GM12878 (cell line): ENCODE data around the gene NTSR1. TPM values are rescaled to one million over a fixed set of nuclear protein-coding genes. Genes with fewer than 3 reads are reported as not detected.

Source experiments
- ATAC-seq: fragments of 200-7000 bp; cut with Tn5 transposase; 3 replicates; pipeline ENCODE4 v1.9.1; 2020; ENCODE audit warnings: mild to moderate bottlenecking, moderate library complexity
- BruUV-seq: library from RNA; stranded (reverse); fragments of 400-500 nt; replicated peaks from 2 replicates; lab custom pipeline; 2021; lab: Mats Ljungman, UMichigan
- CTCF ChIA-PET: fragments of 300-600 bp; sonication (Branson Sonifier 250); formaldehyde crosslinking; extraction: SDS; loops from one replicate; lab custom pipeline; 2021; ENCODE audit warnings: inconsistent platforms; lab: Yijun Ruan, JAX
- POLR2A ChIA-PET: fragments of 350-600 bp; formaldehyde crosslinking; extraction: SDS; loops from one replicate; lab custom pipeline; 2021; ENCODE audit warnings: inconsistent platforms; lab: Charles Lee
- RAD21 ChIA-PET: fragments of 300-600 bp; sonication (Branson Sonifier 250); formaldehyde crosslinking; loops from one replicate; lab custom pipeline; 2023; ENCODE audit warnings: antibody characterized with exemption; ENCODE audit not compliant: unreplicated experiment; lab: Charles Lee
- SMC1A ChIA-PET: fragments of 300-600 bp; sonication (Branson Sonifier 250); formaldehyde crosslinking; loops from one replicate; lab custom pipeline; 2023; ENCODE audit not compliant: unreplicated experiment, uncharacterized antibody; lab: Charles Lee
- DNase-seq: peaks from one replicate; pipeline ENCODE4 v3.0.0-alpha.2; 2011; ENCODE audit warnings: low read depth, low spot score
- FAIRE-seq: peaks from 3 replicates; lab custom pipeline; 2011; peaks lifted over from hg19 to GRCh38; lab: Jason Lieb, UNC
- H2AFZ ChIP-seq: 2 replicates; pipeline ENCODE4 v1.6.0; 2011; ENCODE audit warnings: low read depth, low read length, control low read depth; ENCODE audit not compliant: control insufficient read depth
- H3K27ac ChIP-seq: 2 replicates; pipeline ENCODE4 v1.5.1; 2011; ENCODE audit warnings: control low read depth; ENCODE audit not compliant: control insufficient read depth, insufficient read depth
- H3K27me3 ChIP-seq, 2 experiments: replicated peaks in 1 of 2; 2 replicates each; pipeline versions ENCODE4 v1.6.0 to v1.6.1; 2011; ENCODE audit warnings: low read length in 1 of 2; ENCODE audit not compliant: control insufficient read depth in 2 of 2, insufficient read depth in 2 of 2
- H3K36me3 ChIP-seq, 2 experiments: 2 replicates each; pipeline ENCODE4 v1.5.1; 2011; ENCODE audit warnings: low read length in 1 of 2; ENCODE audit not compliant: control insufficient read depth in 2 of 2, insufficient read depth in 2 of 2
- H3K4me1 ChIP-seq: 2 replicates; pipeline ENCODE4 v1.6.1; 2011; ENCODE audit warnings: mild to moderate bottlenecking, low read length, moderate library complexity, mixed read lengths; ENCODE audit not compliant: control insufficient read depth, insufficient read depth
- H3K4me2 ChIP-seq: 2 replicates; pipeline ENCODE4 v1.6.0; 2011; ENCODE audit warnings: control low read depth; ENCODE audit not compliant: control insufficient read depth, insufficient read depth
- H3K4me3 ChIP-seq: fragments of 200-600 bp; sonication (generic); 2 replicates; pipeline ENCODE4 v1.5.1; 2016
- H3K79me2 ChIP-seq: 2 replicates; pipeline ENCODE4 v1.6.0; 2011; ENCODE audit warnings: low read length; ENCODE audit not compliant: control insufficient read depth, insufficient read depth
- H3K9ac ChIP-seq: 2 replicates; pipeline ENCODE4 v1.8.0; 2011; ENCODE audit warnings: low read length, control low read depth, mixed read lengths; ENCODE audit not compliant: control insufficient read depth, insufficient read depth
- H3K9me3 ChIP-seq: replicated peaks from 3 replicates; pipeline ENCODE4 v1.5.1; 2011; ENCODE audit warnings: mild to moderate bottlenecking, low read length; ENCODE audit not compliant: control insufficient read depth, insufficient read depth
- H4K20me1 ChIP-seq: 2 replicates; pipeline ENCODE4 v1.6.0; 2011; ENCODE audit not compliant: control insufficient read depth, insufficient read depth
- MYC ChIP-seq: IDR thresholded peaks from 2 replicates; pipeline ENCODE4 v1.6.1; 2011; ENCODE audit warnings: mild to moderate bottlenecking, low read length, moderate library complexity, inconsistent platforms; ENCODE audit not compliant: insufficient read depth, insufficient replicate concordance, insufficient read length, severe bottlenecking
- NFXL1 ChIP-seq: fragments of 450-650 bp; IDR thresholded peaks from 2 replicates; pipeline ENCODE4 v1.6.1; 2017; ENCODE audit warnings: antibody characterized with exemption, mild to moderate bottlenecking, borderline replicate concordance
- RUNX3 ChIP-seq: IDR thresholded peaks from 2 replicates; pipeline ENCODE4 v1.6.1; 2012; ENCODE audit warnings: low read length, inconsistent platforms
- ZSCAN29 ChIP-seq: fragments of 450-650 bp; IDR thresholded peaks from 2 replicates; pipeline ENCODE4 v1.6.1; 2017; ENCODE audit warnings: mild to moderate bottlenecking, moderate library complexity
- WGBS: methylation state at CpG from one replicate; pipeline ENCODE4 v1.1.6; 2016; ENCODE audit warnings: low lambda C conversion rate; ENCODE audit not compliant: insufficient replicate concordance, insufficient coverage; ENCODE audit errors: missing lambda C conversion rate; 5-methylcytosine and 5-hydroxymethylcytosine counted together
- in situ Hi-C: fragments of 300-500 bp; cut with MboI; formaldehyde crosslinking; loops from 9 replicates; pipeline ENCODE4 v1.14.3; 2018; ENCODE audit warnings: mixed read lengths
- intact Hi-C: fragments of 100-400 bp; cut with micrococcal nuclease; formaldehyde crosslinking; loops from one replicate; pipeline ENCODE4 v1.14.2; 2022; ENCODE audit not compliant: unreplicated experiment
- polyA plus RNA-seq, 11 experiments: library from polyadenylated mRNA; depleted of rRNA in 4 of 11; unstranded in 6 of 11; stranded (reverse) in 5 of 11; fragments of >200 nt; fragmentation: Nextera tagmentation in 4 of 11; fragmentation: Illumina TruSeq in 1 of 11; extraction: Ambion mirVana in 4 of 11; extraction: Trizol in 1 of 11; gene quantifications; 1 replicate in 1 of 11; 2 replicates in 10 of 11; pipeline versions ENCODE4 v1.2.1 to v1.2.3, GENCODE V29; 2011 to 2016; ENCODE audit warnings: inconsistent platforms in 2 of 11, missing spikeins in 2 of 11, low read depth in 1 of 11
- total RNA-seq, 4 experiments: library from RNA; depleted of rRNA in 3 of 4; stranded (reverse); fragments of >200 nt in 3 of 4; fragmentation: Illumina TruSeq in 1 of 4; extraction: Trizol in 1 of 4; gene quantifications; 2 replicates each; pipeline versions ENCODE4 v1.2.1 to v1.2.3, GENCODE V29; 2013 to 2021
- TF ChIP-seq, protein P1 (sequence below): fragments of 150-350 bp; IDR thresholded peaks from 2 replicates; pipeline ENCODE4 v1.6.1; 2016; ENCODE audit warnings: low read depth, low read length

The NTSR1 gene
- total and polyA plus RNA-seq, 10 of the 15 experiments (the other 5 are each of a cell fraction or from before 2014, with no cell fraction given): not detected

DNA sequence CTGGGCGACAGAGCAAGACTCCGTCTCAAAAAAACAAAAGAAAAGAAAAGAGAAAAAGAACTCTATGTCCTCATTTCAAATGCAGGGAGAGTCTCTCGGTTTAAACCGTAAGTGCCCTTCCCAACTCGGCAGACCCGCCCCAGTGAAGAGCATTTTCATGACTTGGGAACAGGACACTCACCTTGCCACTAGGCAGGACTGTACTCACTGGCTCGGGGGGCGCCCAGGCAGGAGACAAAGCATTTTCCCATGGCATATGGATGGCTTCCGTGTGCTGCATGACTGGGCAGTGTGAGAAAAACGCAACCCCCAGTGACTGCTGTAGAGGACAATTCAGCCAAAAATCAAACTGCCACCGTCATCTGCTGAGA lies 64.0 kb downstream of the NTSR1 start (continued):
- TF ChIP-seq, protein P1, sequence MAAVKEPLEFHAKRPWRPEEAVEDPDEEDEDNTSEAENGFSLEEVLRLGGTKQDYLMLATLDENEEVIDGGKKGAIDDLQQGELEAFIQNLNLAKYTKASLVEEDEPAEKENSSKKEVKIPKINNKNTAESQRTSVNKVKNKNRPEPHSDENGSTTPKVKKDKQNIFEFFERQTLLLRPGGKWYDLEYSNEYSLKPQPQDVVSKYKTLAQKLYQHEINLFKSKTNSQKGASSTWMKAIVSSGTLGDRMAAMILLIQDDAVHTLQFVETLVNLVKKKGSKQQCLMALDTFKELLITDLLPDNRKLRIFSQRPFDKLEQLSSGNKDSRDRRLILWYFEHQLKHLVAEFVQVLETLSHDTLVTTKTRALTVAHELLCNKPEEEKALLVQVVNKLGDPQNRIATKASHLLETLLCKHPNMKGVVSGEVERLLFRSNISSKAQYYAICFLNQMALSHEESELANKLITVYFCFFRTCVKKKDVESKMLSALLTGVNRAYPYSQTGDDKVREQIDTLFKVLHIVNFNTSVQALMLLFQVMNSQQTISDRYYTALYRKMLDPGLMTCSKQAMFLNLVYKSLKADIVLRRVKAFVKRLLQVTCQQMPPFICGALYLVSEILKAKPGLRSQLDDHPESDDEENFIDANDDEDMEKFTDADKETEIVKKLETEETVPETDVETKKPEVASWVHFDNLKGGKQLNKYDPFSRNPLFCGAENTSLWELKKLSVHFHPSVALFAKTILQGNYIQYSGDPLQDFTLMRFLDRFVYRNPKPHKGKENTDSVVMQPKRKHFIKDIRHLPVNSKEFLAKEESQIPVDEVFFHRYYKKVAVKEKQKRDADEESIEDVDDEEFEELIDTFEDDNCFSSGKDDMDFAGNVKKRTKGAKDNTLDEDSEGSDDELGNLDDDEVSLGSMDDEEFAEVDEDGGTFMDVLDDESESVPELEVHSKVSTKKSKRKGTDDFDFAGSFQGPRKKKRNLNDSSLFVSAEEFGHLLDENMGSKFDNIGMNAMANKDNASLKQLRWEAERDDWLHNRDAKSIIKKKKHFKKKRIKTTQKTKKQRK: no peak
- TF ChIP-seq NFXL1: no peak
- no peak for TF ChIP-seq RUNX3
- no peak for TF ChIP-seq MYC
- TF ChIP-seq, all 136 proteins: peak for 0

DNA sequence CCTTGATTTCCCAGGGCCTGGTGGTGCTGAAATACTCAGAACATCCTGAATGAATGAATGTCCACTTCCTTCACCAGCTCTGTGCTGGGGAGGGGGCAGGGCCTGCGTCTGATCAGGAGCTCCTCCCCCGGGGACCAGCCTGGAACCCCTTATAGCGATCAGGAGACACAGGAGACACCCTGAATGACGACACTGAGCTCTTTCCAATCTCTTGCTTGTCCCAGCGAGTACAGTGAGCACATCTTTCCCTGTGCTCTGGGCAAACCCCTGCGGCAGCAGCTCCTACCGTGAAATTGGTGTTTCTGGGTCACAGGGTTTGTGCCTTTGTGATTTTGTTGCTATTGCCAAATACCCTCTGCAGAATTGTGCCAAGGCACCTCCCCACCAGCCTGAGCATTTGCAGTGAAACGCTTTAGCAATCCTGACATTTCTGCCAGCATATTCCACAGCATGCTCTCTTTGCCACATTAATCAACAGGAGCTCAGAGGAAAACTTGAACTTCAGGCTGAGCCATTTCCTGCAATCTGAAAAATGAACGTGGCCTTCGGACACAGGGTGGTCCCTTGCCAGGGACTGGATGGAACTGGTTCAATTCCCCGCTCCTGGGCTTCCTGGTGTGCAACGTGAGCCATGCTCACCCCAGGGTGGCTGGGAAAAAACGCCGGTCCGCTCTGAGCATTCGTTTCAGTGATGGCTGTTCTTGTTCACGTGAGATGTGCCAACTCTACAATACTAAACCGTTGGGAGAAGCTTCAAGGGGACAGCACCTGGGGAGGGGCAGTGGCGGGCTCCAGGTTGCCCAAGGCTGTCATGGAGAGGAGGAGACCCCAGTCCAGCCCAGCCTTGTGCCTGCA lies 64.6 kb downstream of the NTSR1 start:
- no peaks in the 10 kb centered on the region; the same call in 2 of the 3 replicates for H3K9me3 ChIP-seq
- TF ChIP-seq ZSCAN29 (no peak), RUNX3 (no peak)
- intact Hi-C loops: no loop called here
- H3K9ac ChIP-seq: no peak overlapping the region
- BruUV-seq: no TSS peak
- WGBS: 36% methylated on average over 19 of the region's 19 CpGs
- H3K4me3 ChIP-seq: no peak overlapping the region
- ATAC-seq (no peak), FAIRE-seq (no peak), DNase-seq (no peak)
- ChIA-PET SMC1A (no interaction called here), RAD21 (no interaction called here), CTCF (no interaction called here), POLR2A (no interaction called here)
- H3K27me3 ChIP-seq: no peaks in the 10 kb centered on the region; a peak in 2 of 4 replicates
- H3K4me1 ChIP-seq: peaks cover 10% of the 10 kb centered on the region
- no peaks in the 10 kb centered on the region for H3K79me2 ChIP-seq
- no peak overlapping the region for H3K27ac ChIP-seq
- no peak overlapping the region for H2AFZ ChIP-seq
- H3K36me3 ChIP-seq: no peaks in the 10 kb centered on the region
- no peaks in the 10 kb centered on the region for H4K20me1 ChIP-seq
- no peak overlapping the region for H3K4me2 ChIP-seq
- in situ Hi-C loops: no loop called here
